A673 (cell line): ENCODE data around the gene NAALADL2. TPM values are rescaled to one million over a fixed set of nuclear protein-coding genes. Genes with fewer than 3 reads are reported as not detected.

Experiments
- BruUV-seq: library from RNA; stranded (reverse); fragments of 400-500 nt; replicated peaks from 2 replicates; lab custom pipeline; 2021; lab: Mats Ljungman, UMichigan
- CTCF ChIA-PET: fragments of 300-600 bp; sonication (Branson Sonifier 250); formaldehyde crosslinking; loops from one replicate; lab custom pipeline; 2022; ENCODE audit warnings: antibody characterized with exemption; lab: Charles Lee
- POLR2A ChIA-PET: fragments of 300-600 bp; sonication (Branson Sonifier 250); formaldehyde crosslinking; loops from one replicate; lab custom pipeline; 2022; ENCODE audit warnings: antibody characterized with exemption; ENCODE audit not compliant: low non-redundant PET; lab: Charles Lee
- DNase-seq: peaks from one replicate; pipeline ENCODE4 v3.0.0-alpha.2; 2015; ENCODE audit warnings: low spot score
- H3K27ac ChIP-seq: fragments of 200-600 bp; sonication (generic); 2 replicates; pipeline ENCODE4 v1.5.1; 2016; ENCODE audit warnings: mixed run types, low read depth, mild to moderate bottlenecking, mixed read lengths, antibody characterized with exemption, low read length; ENCODE audit not compliant: poor library complexity, severe bottlenecking
- H3K27me3 ChIP-seq: fragments of 200-600 bp; sonication (generic); replicated peaks from 2 replicates; pipeline ENCODE4 v1.6.1; 2017; ENCODE audit warnings: mixed run types, low read depth, mild to moderate bottlenecking, mixed read lengths, antibody characterized with exemption, low read length; ENCODE audit not compliant: insufficient read depth, poor library complexity
- H3K36me3 ChIP-seq: fragments of 200-600 bp; sonication (generic); 2 replicates; pipeline ENCODE4 v1.6.1; 2016; ENCODE audit warnings: mixed run types, mild to moderate bottlenecking, mixed read lengths, antibody characterized with exemption, low read length; ENCODE audit not compliant: insufficient read depth, poor library complexity, severe bottlenecking
- H3K4me1 ChIP-seq: fragments of 200-600 bp; sonication (generic); 2 replicates; pipeline ENCODE4 v1.6.1; 2017; ENCODE audit warnings: mixed run types, mild to moderate bottlenecking, mixed read lengths, antibody characterized with exemption, low read length; ENCODE audit not compliant: insufficient read depth, poor library complexity, severe bottlenecking
- H3K4me3 ChIP-seq: fragments of 200-600 bp; sonication (generic); 2 replicates; pipeline ENCODE4 v1.5.1; 2016; ENCODE audit warnings: low read depth, mixed run types, mild to moderate bottlenecking, mixed read lengths, low read length; ENCODE audit not compliant: poor library complexity, severe bottlenecking
- H3K9me3 ChIP-seq: fragments of 200-600 bp; sonication (generic); 2 replicates; pipeline ENCODE4 v1.6.1; 2016; ENCODE audit warnings: mixed run types, low read depth, mild to moderate bottlenecking, mixed read lengths, antibody characterized with exemption, low read length; ENCODE audit not compliant: poor library complexity, severe bottlenecking
- EZH2 ChIP-seq: fragments of 200-600 bp; sonication (generic); IDR thresholded peaks from 2 replicates; pipeline ENCODE4 v1.6.1; 2017; ENCODE audit warnings: borderline replicate concordance, low read depth, mild to moderate bottlenecking, mixed read lengths, antibody characterized with exemption, low read length; ENCODE audit not compliant: poor library complexity, severe bottlenecking
- intact Hi-C: fragments of 100-400 bp; cut with micrococcal nuclease; formaldehyde crosslinking; loops from one replicate; pipeline ENCODE4 v1.10.0; 2022; ENCODE audit not compliant: unreplicated experiment
- total RNA-seq: library from RNA; stranded (reverse); gene quantifications from 2 replicates; pipeline ENCODE4 v1.2.3, GENCODE V29; 2021
- TF ChIP-seq, protein P1 (sequence below): fragments of 300-800, 200-600 bp; sonication (generic); conservative IDR thresholded peaks from 2 replicates; pipeline ENCODE4 v1.5.1; 2017; ENCODE audit warnings: low read depth, mild to moderate bottlenecking, antibody characterized with exemption, low read length, moderate library complexity, mixed read lengths

Gene NAALADL2
- total RNA-seq, 1 experiment from 2014 or later = 0.64 TPM

DNA sequence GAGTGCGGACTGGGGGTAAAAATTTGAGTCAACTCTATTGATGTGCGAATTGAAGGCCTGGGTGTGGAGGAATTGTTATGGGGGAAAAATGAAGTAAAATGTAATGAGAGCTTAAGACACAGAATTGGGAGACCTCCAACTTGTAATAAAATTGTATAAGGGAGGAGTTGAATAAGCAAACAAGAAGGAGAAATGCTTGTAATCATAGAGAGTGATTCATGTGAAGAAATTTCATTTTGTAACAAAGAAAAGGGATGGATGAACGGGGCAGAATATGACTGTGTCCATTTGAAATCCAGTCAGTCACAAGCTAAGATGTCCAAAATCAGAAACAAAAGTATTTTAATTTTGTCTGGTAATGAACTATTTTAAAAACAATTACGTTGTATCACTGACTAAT is 552.3 kb downstream of the NAALADL2 start:
- no TSS peak for BruUV-seq
- POLR2A ChIA-PET = no interaction called here
- no peaks in the 10 kb centered on the region for H3K9me3 ChIP-seq
- H3K4me1 ChIP-seq = no peaks in the 10 kb centered on the region
- intact Hi-C loops = no loop called here
- no peak overlapping the region for H3K27ac ChIP-seq
- no peaks in the 10 kb centered on the region for H3K36me3 ChIP-seq
- TF ChIP-seq, protein P1, sequence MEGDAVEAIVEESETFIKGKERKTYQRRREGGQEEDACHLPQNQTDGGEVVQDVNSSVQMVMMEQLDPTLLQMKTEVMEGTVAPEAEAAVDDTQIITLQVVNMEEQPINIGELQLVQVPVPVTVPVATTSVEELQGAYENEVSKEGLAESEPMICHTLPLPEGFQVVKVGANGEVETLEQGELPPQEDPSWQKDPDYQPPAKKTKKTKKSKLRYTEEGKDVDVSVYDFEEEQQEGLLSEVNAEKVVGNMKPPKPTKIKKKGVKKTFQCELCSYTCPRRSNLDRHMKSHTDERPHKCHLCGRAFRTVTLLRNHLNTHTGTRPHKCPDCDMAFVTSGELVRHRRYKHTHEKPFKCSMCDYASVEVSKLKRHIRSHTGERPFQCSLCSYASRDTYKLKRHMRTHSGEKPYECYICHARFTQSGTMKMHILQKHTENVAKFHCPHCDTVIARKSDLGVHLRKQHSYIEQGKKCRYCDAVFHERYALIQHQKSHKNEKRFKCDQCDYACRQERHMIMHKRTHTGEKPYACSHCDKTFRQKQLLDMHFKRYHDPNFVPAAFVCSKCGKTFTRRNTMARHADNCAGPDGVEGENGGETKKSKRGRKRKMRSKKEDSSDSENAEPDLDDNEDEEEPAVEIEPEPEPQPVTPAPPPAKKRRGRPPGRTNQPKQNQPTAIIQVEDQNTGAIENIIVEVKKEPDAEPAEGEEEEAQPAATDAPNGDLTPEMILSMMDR = no peak
- no peak for TF ChIP-seq EZH2
- CTCF ChIA-PET = no interaction called here
- DNase-seq = no peak
- no peak overlapping the region for H3K4me3 ChIP-seq
- H3K27me3 ChIP-seq = no peaks in the 10 kb centered on the region

DNA sequence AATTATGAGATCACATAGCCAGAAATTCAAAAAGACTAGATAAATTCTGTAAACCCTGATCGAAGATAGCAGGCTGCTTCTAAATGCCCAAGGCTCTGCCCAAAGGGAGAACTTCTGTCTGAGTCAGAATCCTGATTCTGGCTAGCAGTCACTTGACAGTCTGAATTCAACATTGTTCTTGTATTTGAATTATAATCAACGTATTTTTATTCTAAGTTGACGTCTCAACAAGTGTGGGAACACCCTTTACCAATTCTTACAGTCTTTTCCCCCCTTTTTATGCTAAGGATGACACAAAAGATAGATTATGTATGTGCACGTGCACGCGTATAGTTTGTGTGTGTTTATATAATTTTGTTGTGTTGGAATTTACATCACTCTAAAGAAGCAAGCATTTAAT is 552.8 kb downstream of the NAALADL2 start:
- no peak for TF ChIP-seq EZH2
- TF ChIP-seq, protein P1 = no peak
- no TSS peak for BruUV-seq
- CTCF ChIA-PET = no interaction called here
- H3K27me3 ChIP-seq = no peaks in the 10 kb centered on the region
- no peaks in the 10 kb centered on the region for H3K4me1 ChIP-seq
- POLR2A ChIA-PET = no interaction called here
- DNase-seq = no peak
- intact Hi-C loops = no loop called here
- H3K36me3 ChIP-seq = no peaks in the 10 kb centered on the region
- H3K4me3 ChIP-seq = no peak overlapping the region
- no peak overlapping the region for H3K27ac ChIP-seq
- no peaks in the 10 kb centered on the region for H3K9me3 ChIP-seq

DNA sequence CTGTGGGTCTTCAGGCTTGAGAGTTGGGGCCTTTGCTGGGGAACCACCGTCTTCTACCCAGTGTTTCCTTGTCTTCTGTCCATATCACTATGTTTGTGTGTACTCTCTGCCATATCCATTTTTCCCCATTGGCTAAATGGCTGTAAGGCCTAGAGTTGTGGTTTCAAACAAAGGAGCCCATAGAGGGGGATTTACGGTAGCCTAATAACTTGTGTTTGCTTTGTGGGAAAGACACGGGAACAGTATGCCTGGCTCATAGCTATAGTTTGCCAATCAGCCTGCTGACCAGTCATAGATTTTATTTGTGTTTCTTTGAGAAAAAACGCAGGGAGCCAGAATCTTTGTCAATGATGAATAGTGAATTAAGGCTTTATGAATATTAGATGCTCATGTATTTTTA is 554.8 kb downstream of the NAALADL2 start:
- H3K36me3 ChIP-seq = no peaks in the 10 kb centered on the region
- H3K27me3 ChIP-seq = no peaks in the 10 kb centered on the region
- CTCF ChIA-PET = no interaction called here
- intact Hi-C loops = no loop called here
- H3K9me3 ChIP-seq = no peaks in the 10 kb centered on the region
- BruUV-seq = no TSS peak
- no peak overlapping the region for H3K27ac ChIP-seq
- POLR2A ChIA-PET = no interaction called here
- no peak overlapping the region for H3K4me3 ChIP-seq
- no peak for DNase-seq
- no peak for TF ChIP-seq EZH2
- TF ChIP-seq, protein P1 = no peak
- H3K4me1 ChIP-seq = no peaks in the 10 kb centered on the region
